Neuronal stem cell (in vitro differentiated cells): ENCODE measurements around the gene NELL1.

Experiments used
- DNase-seq: peaks from one replicate; pipeline ENCODE4 v3.0.0-alpha.2; 2013; ENCODE audit warnings: low spot score
- H2AFZ ChIP-seq: one replicate; pipeline ENCODE4 v1.6.1; 2013; ENCODE audit warnings: mild to moderate bottlenecking, low read length, inconsistent platforms
- H2AK5ac ChIP-seq: 2 replicates; pipeline ENCODE4 v1.6.1; 2013; ENCODE audit warnings: low read depth, mild to moderate bottlenecking, inconsistent platforms, low read length, moderate library complexity, mixed read lengths
- H2BK120ac ChIP-seq: 2 replicates; pipeline ENCODE4 v1.6.1; 2013; ENCODE audit warnings: low read depth, mild to moderate bottlenecking, inconsistent platforms, low read length, moderate library complexity, mixed read lengths
- H2BK12ac ChIP-seq: one replicate; pipeline ENCODE4 v1.6.1; 2013; ENCODE audit warnings: low read length, inconsistent platforms
- H2BK15ac ChIP-seq: 2 replicates; pipeline ENCODE4 v1.6.1; 2013; ENCODE audit warnings: mild to moderate bottlenecking, low read length, inconsistent platforms, mixed read lengths
- H2BK5ac ChIP-seq: one replicate; pipeline ENCODE4 v1.6.1; 2013; ENCODE audit warnings: inconsistent platforms, mild to moderate bottlenecking, low read length, moderate library complexity
- H3K14ac ChIP-seq: one replicate; pipeline ENCODE4 v1.6.1; 2013; ENCODE audit warnings: low read length, inconsistent platforms
- H3K18ac ChIP-seq: 2 replicates; pipeline ENCODE4 v1.6.1; 2013; ENCODE audit warnings: low read length, inconsistent platforms
- H3K23ac ChIP-seq: 2 replicates; pipeline ENCODE4 v1.6.1; 2013; ENCODE audit warnings: low read depth, mild to moderate bottlenecking, mixed read lengths, low read length, inconsistent platforms; ENCODE audit not compliant: poor library complexity
- H3K27ac ChIP-seq: replicated peaks from 3 replicates; pipeline ENCODE4 v1.5.1; 2013; ENCODE audit warnings: low read length, inconsistent platforms
- H3K27me3 ChIP-seq, 3 experiments: 2 replicates each; pipeline ENCODE4 v1.6.1; 2013; ENCODE audit warnings: low read length in 3 of 3, mild to moderate bottlenecking in 2 of 3, inconsistent platforms in 1 of 3, low read depth in 1 of 3, mixed read lengths in 1 of 3, moderate library complexity in 1 of 3; ENCODE audit not compliant: control insufficient read depth in 3 of 3, insufficient read depth in 3 of 3
- H3K36me3 ChIP-seq, 2 donors: replicated peaks in 1 of 2; 2 replicates each; pipeline ENCODE4 v1.6.1; 2013; ENCODE audit warnings: low read length in 2 of 2; ENCODE audit not compliant: control insufficient read depth in 2 of 2, insufficient read depth in 2 of 2
- H3K4ac ChIP-seq: 2 replicates; pipeline ENCODE4 v1.6.1; 2013; ENCODE audit warnings: inconsistent platforms, mild to moderate bottlenecking, low read length, moderate library complexity
- H3K4me1 ChIP-seq, 2 donors: 1 replicate in 1 of 2; 2 replicates in 1 of 2; pipeline ENCODE4 v1.6.1; 2013; ENCODE audit warnings: low read length in 2 of 2, low read depth in 1 of 2; ENCODE audit not compliant: control insufficient read depth in 2 of 2, insufficient read depth in 1 of 2
- H3K4me2 ChIP-seq: one replicate; pipeline ENCODE4 v1.6.1; 2013; ENCODE audit warnings: mild to moderate bottlenecking, low read length, inconsistent platforms; ENCODE audit not compliant: insufficient read depth, poor library complexity, severe bottlenecking
- H3K4me3 ChIP-seq, 2 donors: 2 replicates each; pipeline ENCODE4 v1.5.1; 2013; ENCODE audit warnings: low read length in 2 of 2, mild to moderate bottlenecking in 2 of 2, inconsistent platforms in 1 of 2, moderate library complexity in 1 of 2
- H3K79me1 ChIP-seq: one replicate; pipeline ENCODE4 v1.6.1; 2013; ENCODE audit warnings: low read depth, mild to moderate bottlenecking, inconsistent platforms, low read length, moderate library complexity
- H3K9ac ChIP-seq: one replicate; pipeline ENCODE4 v1.6.1; 2013; ENCODE audit warnings: mild to moderate bottlenecking, low read depth, low read length, inconsistent platforms; ENCODE audit not compliant: poor library complexity
- H3K9me3 ChIP-seq, 2 donors: replicated peaks in 1 of 2; 2 replicates each; pipeline versions ENCODE3 to v1.6.1; 2013; ENCODE audit warnings: low read length in 2 of 2, mild to moderate bottlenecking in 2 of 2, inconsistent platforms in 1 of 2, low read depth in 1 of 2, mixed read lengths in 1 of 2, moderate library complexity in 1 of 2; ENCODE audit not compliant: control insufficient read depth in 2 of 2, insufficient read depth in 1 of 2
- H4K8ac ChIP-seq: one replicate; pipeline ENCODE4 v1.6.1; 2013; ENCODE audit warnings: low read depth, mild to moderate bottlenecking, inconsistent platforms, low read length, moderate library complexity
- H4K91ac ChIP-seq: one replicate; pipeline ENCODE4 v1.6.1; 2013; ENCODE audit warnings: low read length, low read depth, mild to moderate bottlenecking, inconsistent platforms; ENCODE audit not compliant: poor library complexity
- WGBS, 2 donors: extraction: QIAGEN DNeasy Blood & Tissue Kit; methylation state at CpG; one replicate each; pipeline ENCODE4 v1.1.7; 2013; ENCODE audit warnings: missing lambda C conversion rate in 2 of 2, mixed read lengths in 1 of 2; ENCODE audit not compliant: insufficient read length in 2 of 2, insufficient replicate concordance in 1 of 2; ENCODE audit errors: extremely low coverage in 2 of 2; 5-methylcytosine and 5-hydroxymethylcytosine counted together

NELL1 gene

GRCh38 chr11:20835561-20835960, 166.2 kb downstream of the NELL1 start:
- Histone ChIP-seq H3K4ac (no peak overlapping the region), H3K23ac (no peak overlapping the region), H3K9ac (no peak overlapping the region), H2AK5ac (no peak overlapping the region), H2BK12ac (no peak overlapping the region), H3K36me3 (no peaks in the 10 kb centered on the region), H3K4me2 (no peak overlapping the region), H3K79me1 (no peaks in the 10 kb centered on the region), H4K91ac (no peak overlapping the region), H4K8ac (no peak overlapping the region), H3K14ac (no peak overlapping the region), H3K18ac (no peak overlapping the region), H3K27me3 (no peaks in the 10 kb centered on the region), H3K27ac (no peak overlapping the region), H3K9me3 (no peaks in the 10 kb centered on the region), H2BK120ac (no peak overlapping the region), H3K4me3 (no peak overlapping the region), H2BK5ac (no peak overlapping the region), H3K4me1 (no peaks in the 10 kb centered on the region), H2BK15ac (no peak overlapping the region), H2AFZ (no peak overlapping the region)
- no peak for DNase-seq
- WGBS, 2 donors, result no CpG with 5 or more reads among the region's 3 CpGs

- Histone ChIP-seq H2BK12ac (no peak overlapping the region), H3K4ac (no peak overlapping the region), H4K8ac (no peak overlapping the region), H3K4me1 (no peaks in the 10 kb centered on the region), H3K9me3 (no peaks in the 10 kb centered on the region), H4K91ac (no peak overlapping the region), H2BK15ac (no peak overlapping the region), H3K23ac (no peak overlapping the region), H2BK5ac (no peak overlapping the region), H3K27me3 (no peaks in the 10 kb centered on the region), H3K79me1 (no peaks in the 10 kb centered on the region), H2BK120ac (no peak overlapping the region), H3K14ac (no peak overlapping the region), H3K18ac (no peak overlapping the region), H3K27ac (no peak overlapping the region), H3K4me3 (no peak overlapping the region), H2AFZ (no peak overlapping the region), H3K36me3 (no peaks in the 10 kb centered on the region), H3K4me2 (no peak overlapping the region), H2AK5ac (no peak overlapping the region), H3K9ac (no peak overlapping the region)
- WGBS, 2 donors, result no CpG with 5 or more reads among the region's 3 CpGs
- DNase-seq, result no peak
Measured at GRCh38 chr11:20839231-20839630, 169.8 kb downstream of the NELL1 start.

- no peaks in the 10 kb centered on the region for H3K27me3 ChIP-seq
Measured at GRCh38 chr11:20840341-20840740, 171.0 kb downstream of the NELL1 start.

DNA sequence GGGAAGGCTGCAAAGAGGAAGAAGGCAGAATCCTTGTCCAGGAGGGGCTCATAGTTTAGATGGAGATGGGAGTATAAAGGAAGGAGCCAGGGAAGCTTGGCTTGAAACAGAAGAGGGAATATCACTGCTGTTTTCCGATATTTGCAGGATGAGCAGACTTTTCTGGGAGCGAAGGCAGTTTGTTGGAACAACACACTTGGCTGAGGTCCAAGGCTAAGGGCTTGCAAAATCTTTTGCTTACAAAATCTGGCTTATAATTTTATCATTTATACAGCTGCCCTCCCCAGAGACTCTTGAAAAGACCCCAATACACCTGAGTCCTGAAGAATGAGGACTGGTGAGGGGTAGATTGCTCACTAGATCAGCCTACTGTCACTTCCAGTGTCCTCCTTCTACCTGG, 174.8 kb downstream of the NELL1 start:
- Histone ChIP-seq H2BK12ac (no peak overlapping the region), H4K91ac (no peak overlapping the region), H3K23ac (no peak overlapping the region), H3K36me3 (no peaks in the 10 kb centered on the region), H3K9me3 (no peaks in the 10 kb centered on the region), H3K4ac (no peak overlapping the region), H3K18ac (no peak overlapping the region), H3K79me1 (no peaks in the 10 kb centered on the region), H3K9ac (no peak overlapping the region), H3K14ac (no peak overlapping the region), H2BK5ac (no peak overlapping the region), H3K4me3 (no peak overlapping the region), H2AK5ac (no peak overlapping the region), H3K4me2 (no peak overlapping the region), H2BK15ac (no peak overlapping the region), H3K4me1 (no peaks in the 10 kb centered on the region), H3K27me3 (no peaks in the 10 kb centered on the region), H2BK120ac (no peak overlapping the region), H2AFZ (no peak overlapping the region), H4K8ac (no peak overlapping the region), H3K27ac (no peak overlapping the region)
- DNase-seq, result no peak
- no CpG with 5 or more reads among the region's 2 CpGs for WGBS, 2 donors

More at GRCh38 chr11:20840341-20840740, 171.0 kb downstream of the NELL1 start:
- Histone ChIP-seq H4K8ac (no peak overlapping the region), H2BK5ac (no peak overlapping the region), H3K27ac (no peak overlapping the region), H2BK120ac (no peak overlapping the region), H3K23ac (no peak overlapping the region), H3K9me3 (no peaks in the 10 kb centered on the region), H3K18ac (no peak overlapping the region), H4K91ac (no peak overlapping the region), H3K9ac (no peak overlapping the region), H3K4ac (no peak overlapping the region), H2BK12ac (no peak overlapping the region), H3K79me1 (no peaks in the 10 kb centered on the region), H3K36me3 (no peaks in the 10 kb centered on the region), H3K14ac (no peak overlapping the region), H3K4me2 (no peak overlapping the region), H2AK5ac (no peak overlapping the region), H3K4me3 (no peak overlapping the region), H2BK15ac (no peak overlapping the region), H3K4me1 (no peaks in the 10 kb centered on the region), H2AFZ (no peak overlapping the region)
- no CpG with 5 or more reads among the region's 1 CpG for WGBS, 2 donors
- no peak for DNase-seq
